Hepatocyte (in vitro differentiated cells): ENCODE results near the gene C14orf180.

Experiments
- EZH2 ChIP-seq: fragments of 200-600 bp; sonication (generic); IDR thresholded peaks from 2 replicates; pipeline ENCODE4 v1.6.1; 2016; ENCODE audit warnings: antibody characterized with exemption, mild to moderate bottlenecking, borderline replicate concordance
- EZH2phosphoT487 ChIP-seq: fragments of 200-600 bp; sonication (generic); IDR thresholded peaks from one replicate; pipeline ENCODE4 v1.6.1; 2018; ENCODE audit warnings: antibody characterized with exemption, mild to moderate bottlenecking, low read depth, moderate library complexity; ENCODE audit not compliant: unreplicated experiment, severe bottlenecking
- TF ChIP-seq, protein P1 (sequence below): fragments of 200-600 bp; sonication (generic); IDR thresholded peaks from 2 replicates; pipeline ENCODE4 v1.5.1; 2016; ENCODE audit warnings: antibody characterized with exemption, mild to moderate bottlenecking; ENCODE audit not compliant: poor library complexity

DNA sequence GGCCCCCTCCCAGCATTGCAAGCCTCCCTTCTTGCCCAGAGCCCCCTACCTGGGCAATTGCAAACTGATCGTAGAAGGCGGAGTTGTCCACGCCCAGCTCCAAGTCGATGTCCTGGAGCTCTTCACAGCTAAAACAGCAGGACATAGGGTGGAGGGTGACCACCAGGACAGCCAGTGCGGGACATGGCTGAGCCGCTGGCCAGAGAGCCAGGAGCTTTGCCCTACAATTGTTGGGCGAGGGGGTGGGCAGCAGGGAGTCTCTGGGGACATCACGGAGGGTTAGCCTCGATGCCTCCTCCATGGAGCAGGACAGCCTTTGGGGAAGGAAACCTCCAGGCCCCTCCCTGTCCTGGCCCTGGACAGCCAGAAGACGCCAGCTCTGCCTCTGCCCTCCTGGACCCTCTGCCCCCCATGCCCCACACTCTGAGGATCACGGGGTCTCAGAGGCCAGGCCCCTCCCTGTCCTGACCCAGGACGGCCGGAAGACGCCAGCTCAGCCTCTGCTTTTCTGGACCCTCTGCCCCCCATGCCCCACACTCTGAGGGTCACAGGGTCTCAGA lies 15.6 kb downstream of the C14orf180 start:
- TF ChIP-seq EZH2: no peak
- TF ChIP-seq, protein P1, sequence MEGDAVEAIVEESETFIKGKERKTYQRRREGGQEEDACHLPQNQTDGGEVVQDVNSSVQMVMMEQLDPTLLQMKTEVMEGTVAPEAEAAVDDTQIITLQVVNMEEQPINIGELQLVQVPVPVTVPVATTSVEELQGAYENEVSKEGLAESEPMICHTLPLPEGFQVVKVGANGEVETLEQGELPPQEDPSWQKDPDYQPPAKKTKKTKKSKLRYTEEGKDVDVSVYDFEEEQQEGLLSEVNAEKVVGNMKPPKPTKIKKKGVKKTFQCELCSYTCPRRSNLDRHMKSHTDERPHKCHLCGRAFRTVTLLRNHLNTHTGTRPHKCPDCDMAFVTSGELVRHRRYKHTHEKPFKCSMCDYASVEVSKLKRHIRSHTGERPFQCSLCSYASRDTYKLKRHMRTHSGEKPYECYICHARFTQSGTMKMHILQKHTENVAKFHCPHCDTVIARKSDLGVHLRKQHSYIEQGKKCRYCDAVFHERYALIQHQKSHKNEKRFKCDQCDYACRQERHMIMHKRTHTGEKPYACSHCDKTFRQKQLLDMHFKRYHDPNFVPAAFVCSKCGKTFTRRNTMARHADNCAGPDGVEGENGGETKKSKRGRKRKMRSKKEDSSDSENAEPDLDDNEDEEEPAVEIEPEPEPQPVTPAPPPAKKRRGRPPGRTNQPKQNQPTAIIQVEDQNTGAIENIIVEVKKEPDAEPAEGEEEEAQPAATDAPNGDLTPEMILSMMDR: no peak
- no peak for TF ChIP-seq EZH2phosphoT487
